ENCODE measurements around the gene SEMA3G.

DNA sequence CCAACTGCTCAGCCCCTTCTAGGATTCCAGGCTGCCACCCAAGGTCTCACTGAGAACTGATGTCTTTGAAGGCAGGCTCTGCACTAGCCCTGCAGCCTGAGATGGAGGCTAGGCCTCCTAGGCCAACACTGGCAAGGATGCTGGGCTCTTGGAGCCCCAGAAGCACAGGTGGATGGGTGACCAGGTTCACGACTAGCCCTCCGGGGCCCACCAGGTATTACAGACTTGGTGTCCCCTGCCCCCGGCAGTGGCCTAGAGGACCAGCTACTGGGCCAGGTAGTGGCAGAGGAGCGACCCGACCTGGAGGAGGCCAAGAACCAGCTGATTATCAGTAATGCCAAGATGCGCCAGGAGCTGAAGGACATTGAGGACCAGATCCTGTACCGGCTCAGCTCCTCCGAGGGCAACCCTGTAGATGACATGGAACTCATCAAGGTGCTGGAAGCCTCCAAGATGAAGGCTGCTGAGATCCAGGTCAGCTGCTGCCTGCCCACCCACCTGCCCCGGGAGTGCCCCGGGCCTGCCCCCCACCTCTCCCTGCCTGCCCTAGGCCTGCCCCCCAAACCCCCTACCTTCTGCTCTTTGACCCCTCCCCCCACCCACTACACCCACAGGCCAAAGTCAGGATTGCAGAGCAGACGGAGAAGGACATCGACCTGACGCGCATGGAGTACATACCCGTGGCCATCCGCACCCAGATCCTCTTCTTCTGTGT, 52.5 kb downstream of the SEMA3G start:
- TF ChIP-seq, protein P1, sequence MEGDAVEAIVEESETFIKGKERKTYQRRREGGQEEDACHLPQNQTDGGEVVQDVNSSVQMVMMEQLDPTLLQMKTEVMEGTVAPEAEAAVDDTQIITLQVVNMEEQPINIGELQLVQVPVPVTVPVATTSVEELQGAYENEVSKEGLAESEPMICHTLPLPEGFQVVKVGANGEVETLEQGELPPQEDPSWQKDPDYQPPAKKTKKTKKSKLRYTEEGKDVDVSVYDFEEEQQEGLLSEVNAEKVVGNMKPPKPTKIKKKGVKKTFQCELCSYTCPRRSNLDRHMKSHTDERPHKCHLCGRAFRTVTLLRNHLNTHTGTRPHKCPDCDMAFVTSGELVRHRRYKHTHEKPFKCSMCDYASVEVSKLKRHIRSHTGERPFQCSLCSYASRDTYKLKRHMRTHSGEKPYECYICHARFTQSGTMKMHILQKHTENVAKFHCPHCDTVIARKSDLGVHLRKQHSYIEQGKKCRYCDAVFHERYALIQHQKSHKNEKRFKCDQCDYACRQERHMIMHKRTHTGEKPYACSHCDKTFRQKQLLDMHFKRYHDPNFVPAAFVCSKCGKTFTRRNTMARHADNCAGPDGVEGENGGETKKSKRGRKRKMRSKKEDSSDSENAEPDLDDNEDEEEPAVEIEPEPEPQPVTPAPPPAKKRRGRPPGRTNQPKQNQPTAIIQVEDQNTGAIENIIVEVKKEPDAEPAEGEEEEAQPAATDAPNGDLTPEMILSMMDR (conservative IDR thresholded peaks at IDR 0.05; ENCODE audit: low read depth, low read length) = no peak
- TF ChIP-seq EZH2 (IDR thresholded peaks at IDR 0.05; ENCODE audit: borderline replicate concordance, low read depth, low read length, poor library complexity, severe bottlenecking) = no peak
